GM12875 (cell line): ENCODE data around the gene FNDC10.
"Not testable (repeated sequence)": the region's sequence is repeated elsewhere in the genome, so short reads cannot be mapped to it uniquely, and the experiment has no call there.

Experiments used
- H3K4me3 ChIP-seq: one replicate; pipeline ENCODE4 v1.5.1; 2011; ENCODE audit warnings: low read depth, low read length, control low read depth
- TF ChIP-seq, protein P1 (sequence below): IDR thresholded peaks from 2 replicates; pipeline ENCODE4 v1.5.1; 2011; ENCODE audit warnings: low read depth, mild to moderate bottlenecking, control low read depth, inconsistent platforms, low read length, moderate library complexity, borderline replicate concordance; ENCODE audit not compliant: insufficient read depth

FNDC10 gene

DNA sequence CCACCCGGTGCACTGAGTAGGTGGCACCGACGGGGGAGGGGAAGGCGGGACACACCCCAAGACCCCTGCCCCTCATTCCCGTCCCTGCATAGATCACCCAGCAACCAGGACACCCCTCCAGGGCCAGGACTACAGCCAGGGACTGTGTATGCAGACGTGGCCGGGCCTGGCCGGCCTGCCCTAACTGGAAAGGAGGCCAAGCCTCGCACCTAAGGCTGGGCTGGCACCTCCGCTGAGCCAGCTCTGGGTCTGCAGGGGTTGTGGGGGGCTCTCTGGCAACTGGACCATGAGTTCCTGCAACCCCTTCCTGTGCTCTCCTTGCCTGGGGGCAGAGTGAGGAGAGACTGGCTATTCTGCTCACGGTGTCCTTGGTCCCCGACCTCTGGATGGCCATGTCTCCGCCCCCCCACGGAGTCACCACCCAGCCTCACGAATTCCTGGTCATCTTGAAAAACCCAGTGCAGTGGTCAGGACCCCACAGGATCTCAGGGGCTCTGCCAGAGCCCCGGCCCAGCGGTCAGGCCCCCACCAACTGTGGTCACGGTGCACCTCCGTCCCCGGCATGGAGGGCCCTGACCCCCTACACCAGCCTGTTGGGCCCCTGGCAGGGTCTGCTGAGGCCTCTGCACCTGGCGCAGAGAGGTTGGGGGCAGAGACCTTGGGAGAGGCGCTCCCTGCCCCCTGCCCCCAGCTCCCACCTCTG lies 1.1 kb upstream of the FNDC10 start:
- no peak overlapping the region for H3K4me3 ChIP-seq

DNA sequence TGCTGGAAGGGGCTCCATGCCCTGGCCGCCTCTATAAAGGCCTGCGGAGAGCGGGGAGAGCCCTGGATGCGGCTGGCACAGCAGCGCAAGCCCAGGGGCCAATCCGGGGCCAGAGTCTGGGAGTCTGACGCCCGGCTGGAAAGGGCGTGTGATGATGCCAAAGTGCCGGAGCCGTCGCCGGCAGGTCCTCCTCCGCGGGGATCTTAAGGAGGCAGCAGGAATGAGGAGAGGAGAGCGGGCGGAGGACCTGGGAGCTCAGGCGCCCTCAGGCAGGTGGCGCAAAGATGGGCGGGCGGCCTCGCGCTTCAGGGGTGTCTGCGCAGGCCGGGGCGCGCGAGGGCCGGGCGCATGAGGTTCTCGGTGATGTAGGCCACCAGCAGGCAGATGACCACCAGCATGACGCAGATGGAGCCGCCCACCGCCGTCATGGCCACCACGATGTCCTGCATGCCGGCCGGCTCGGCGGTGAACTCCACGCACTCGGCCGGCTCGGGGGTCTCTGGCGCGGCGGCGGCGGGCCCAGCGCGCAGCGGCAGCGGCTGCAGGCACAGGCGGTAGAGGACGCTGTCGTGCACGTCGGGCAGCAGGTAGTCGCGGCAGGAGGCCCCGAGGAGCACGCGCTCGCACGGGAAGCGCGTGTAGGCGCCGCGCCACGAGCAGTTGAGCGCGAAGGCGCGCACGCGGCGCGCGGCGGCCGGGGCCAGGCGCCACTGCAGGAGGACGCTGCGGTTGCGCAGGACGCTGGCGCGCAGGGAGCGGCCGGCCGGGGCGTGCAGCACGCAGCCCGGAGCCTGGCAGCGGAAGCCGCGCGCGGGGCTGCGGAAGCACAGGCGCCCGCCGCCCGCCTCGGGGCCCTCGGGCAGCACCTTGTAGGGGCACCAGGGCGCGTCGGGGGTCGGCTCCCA lies 653 bp downstream of the FNDC10 start:
- H3K4me3 ChIP-seq, result no peak overlapping the region
- TF ChIP-seq, protein P1, sequence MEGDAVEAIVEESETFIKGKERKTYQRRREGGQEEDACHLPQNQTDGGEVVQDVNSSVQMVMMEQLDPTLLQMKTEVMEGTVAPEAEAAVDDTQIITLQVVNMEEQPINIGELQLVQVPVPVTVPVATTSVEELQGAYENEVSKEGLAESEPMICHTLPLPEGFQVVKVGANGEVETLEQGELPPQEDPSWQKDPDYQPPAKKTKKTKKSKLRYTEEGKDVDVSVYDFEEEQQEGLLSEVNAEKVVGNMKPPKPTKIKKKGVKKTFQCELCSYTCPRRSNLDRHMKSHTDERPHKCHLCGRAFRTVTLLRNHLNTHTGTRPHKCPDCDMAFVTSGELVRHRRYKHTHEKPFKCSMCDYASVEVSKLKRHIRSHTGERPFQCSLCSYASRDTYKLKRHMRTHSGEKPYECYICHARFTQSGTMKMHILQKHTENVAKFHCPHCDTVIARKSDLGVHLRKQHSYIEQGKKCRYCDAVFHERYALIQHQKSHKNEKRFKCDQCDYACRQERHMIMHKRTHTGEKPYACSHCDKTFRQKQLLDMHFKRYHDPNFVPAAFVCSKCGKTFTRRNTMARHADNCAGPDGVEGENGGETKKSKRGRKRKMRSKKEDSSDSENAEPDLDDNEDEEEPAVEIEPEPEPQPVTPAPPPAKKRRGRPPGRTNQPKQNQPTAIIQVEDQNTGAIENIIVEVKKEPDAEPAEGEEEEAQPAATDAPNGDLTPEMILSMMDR, result no peak

More for the DNA sequence above, 1.1 kb upstream of the FNDC10 start:
- TF ChIP-seq, protein P1, result no peak

DNA sequence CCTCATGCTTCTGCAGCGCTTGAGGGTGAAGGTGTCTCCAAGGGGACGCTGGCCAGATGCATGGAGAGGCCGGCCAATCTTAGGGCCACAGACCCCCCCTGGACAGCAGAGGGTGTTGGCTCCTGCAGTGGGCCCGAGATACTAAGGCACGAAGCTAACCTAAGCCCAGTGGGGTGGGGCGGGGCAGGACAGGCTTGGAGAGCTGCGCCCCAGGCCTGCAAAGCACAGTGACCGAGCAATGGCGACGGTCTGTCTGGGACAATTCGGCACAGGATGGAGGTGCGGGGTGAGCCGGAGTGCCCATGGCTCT lies 1.3 kb downstream of the FNDC10 start:
- H3K4me3 ChIP-seq, result no peak overlapping the region
- TF ChIP-seq, protein P1, result no peak

DNA sequence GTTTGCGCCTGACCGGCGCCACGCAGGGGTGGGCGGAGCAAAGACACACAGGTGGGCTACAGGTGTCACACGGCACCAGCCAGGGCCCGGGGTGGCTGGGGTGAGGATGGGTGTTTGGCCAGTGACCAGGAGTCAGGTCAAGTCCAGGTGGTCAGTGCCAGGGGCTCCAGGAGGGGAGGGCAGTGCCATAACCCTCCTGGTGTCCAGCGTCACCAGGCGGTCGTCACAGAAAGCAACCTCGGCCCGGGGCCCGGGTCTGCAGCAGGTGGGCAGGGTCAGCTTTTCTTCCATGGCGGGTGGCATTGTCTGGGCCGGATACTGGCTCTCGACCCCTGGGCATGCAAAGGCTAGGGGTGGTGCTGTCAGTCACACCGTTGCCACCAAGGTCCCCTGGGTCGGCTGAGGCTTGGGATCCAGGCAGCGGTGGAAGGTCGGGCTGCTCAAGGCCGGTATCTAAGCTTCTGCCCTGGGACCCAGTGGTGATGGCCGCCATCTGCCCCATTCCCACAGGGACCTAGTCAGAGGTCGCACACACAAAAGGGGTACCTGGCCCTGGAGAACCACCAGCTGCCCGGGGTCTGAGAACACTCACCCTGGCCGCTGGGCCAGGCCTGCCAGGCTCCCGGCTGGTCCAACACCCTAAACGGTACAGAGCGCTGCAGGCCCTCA lies 1.8 kb downstream of the FNDC10 start:
- no peak overlapping the region for H3K4me3 ChIP-seq
- TF ChIP-seq, protein P1, result no peak

DNA sequence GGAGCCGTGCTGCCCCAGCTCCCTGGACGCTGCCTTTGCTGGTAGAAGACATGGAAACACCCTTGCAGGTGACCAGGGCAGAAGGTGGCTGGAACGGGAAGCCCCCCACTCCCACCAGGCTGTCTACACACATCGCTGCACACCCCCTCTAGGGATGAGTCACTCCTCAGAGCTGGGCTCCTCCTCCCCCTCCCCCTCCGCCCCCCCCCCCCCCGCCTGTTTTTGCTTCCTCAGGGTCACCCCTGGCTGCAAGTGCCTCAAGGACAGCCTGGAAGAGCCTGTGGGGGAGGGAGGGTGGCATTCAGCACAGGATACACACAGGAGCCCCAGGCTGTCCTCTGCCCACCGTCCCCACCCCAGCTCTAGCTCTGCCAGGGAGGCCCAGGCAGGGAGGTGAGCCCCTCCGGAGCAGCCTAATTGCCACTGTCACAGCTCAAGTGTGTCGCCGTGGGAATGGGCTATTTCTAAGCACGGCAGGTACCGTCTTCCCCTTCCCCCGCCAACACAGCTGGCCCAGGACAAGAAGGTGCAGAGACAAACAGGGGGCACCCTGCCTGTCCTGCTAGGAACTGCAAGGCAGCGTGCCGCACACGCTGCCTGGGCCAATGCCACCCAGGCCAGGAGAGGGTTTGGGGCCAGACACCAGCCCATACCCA lies 2.5 kb downstream of the FNDC10 start:
- H3K4me3 ChIP-seq, result no peak overlapping the region
- TF ChIP-seq, protein P1, result peak; percentile 56

DNA sequence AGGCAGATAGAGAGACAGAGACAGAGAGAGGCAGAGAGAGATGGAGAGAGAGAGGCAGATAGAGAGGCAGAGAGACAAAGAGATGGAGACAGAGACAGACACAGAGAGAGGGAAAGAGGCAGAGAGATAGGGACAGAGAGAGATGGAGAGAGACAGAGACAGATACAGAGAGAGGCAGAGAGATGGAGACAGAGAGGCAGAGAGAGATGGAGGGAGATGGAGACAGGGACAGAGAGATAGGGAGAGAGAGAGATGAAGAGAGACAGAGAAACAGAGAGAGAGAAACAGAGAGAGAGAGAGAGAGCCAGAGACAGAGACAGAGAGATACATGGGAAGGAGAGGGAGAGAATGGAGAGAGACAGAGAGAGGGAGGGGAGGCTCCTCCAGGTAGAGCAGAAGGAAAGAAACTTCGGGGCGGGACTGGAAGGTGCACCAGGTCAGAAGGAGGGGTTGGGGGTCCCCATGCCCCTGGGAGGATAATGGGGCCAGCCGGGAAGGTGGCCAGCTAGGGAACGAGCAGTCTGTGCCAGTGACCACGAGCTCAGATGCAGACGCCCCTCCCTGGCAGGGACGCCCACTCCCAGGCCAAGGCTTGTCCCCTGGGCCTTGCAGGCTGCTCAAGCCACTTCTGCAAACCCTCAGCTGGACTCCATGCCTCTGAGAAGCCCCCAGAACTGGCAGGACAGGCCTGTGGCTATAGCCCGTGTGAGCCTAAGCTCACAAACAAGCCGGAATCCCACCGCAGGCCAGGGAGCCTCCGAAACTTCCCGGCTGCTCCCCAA lies 3.3 kb downstream of the FNDC10 start:
- TF ChIP-seq, protein P1, result no peak
- no peak overlapping the region for H3K4me3 ChIP-seq

DNA sequence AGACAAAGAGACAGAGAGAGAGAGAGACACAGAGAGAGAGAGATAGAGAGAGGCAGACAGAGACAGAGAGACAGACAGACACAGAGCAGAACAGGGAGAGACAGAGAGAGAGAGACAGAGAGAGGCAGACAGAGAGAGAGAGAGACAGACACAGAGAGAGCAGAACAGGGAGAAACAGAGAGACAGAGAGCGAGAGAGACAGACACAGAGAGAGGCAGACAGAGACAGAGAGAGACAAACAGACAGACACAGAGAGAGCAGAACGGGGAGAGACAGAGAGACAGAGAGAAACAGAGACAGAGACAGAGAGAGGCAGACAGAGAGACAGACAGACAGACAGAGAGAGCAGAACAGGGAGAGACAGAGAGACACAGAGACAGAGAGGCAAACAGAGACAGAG lies 4.6 kb downstream of the FNDC10 start:
- H3K4me3 ChIP-seq, result not testable (repeated sequence)
